Measurements from ENCODE around the gene KRTAP9-2.
"Not testable (repeated sequence)": the region's sequence is repeated elsewhere in the genome, so short reads cannot be mapped to it uniquely, and the experiment has no call there.

Gene KRTAP9-2

DNA sequence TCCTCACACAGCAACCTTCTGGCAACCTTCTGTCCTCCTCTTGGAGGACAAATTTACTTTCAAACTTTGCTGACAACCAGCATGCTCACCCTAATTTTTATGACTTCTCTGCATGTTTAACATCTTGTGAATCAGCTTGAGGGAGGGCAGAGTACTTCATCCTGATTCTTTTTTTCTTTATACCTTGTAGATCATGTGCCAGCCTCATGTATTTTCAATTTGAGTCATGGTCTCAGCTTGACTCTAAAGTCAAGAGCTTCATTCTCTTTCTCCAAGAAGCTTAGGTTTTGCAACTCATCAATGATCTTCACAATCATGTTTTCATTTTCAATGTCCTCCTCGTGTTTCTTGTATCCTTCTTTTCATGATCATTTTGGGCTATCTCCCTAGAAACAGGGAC is 45.4 kb downstream of the KRTAP9-2 start (continued):
- TF ChIP-seq ZNF626 (tag by site-specific recombination; IDR thresholded peaks at IDR 0.05) (no peak), ZNF394 (tag by site-specific recombination; IDR thresholded peaks at IDR 0.05; ENCODE audit: borderline replicate concordance) (no peak)

DNA sequence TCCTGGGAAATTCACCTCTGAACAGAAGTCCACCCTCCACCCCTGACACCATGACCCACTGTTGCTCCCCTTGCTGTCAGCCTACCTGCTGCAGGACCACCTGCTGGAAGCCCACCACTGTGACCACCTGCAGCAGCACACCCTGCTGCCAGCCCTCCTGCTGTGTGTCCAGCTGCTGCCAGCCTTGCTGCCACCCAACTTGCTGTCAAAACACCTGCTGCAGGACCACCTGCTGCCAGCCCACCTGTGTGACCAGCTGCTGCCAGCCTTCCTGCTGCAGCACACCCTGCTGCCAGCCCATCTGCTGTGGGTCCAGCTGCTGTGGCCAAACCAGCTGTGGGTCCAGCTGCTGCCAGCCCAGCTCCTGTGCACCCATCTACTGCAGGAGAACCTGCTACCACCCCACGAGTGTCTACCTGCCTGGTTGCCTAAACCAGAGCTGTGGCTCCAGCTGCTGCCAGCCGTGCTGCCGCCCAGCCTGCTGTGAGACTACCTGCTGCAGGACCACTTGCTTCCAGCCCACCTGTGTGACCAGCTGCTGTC is 49.3 kb downstream of the KRTAP9-2 start, which contains the start of gene KRTAP9-7:
Gene KRTAP9-7 (plus strand): TSS at position 51 of the 543 bp plus-strand sequence. CDS start 0 bp downstream, at position 51.
- H3K9me3 ChIP-seq (ENCODE audit: control insufficient read depth, insufficient read depth, low read depth, low read length); H3K4me3 ChIP-seq (ENCODE audit: low read depth, low read length); POLR2A ChIA-PET; H3K4me1 ChIP-seq (ENCODE audit: control insufficient read depth, insufficient read depth, low read length); H3K27ac ChIP-seq (ENCODE audit: extremely low read depth, low read depth, low read length); CTCF ChIA-PET; H3K36me3 ChIP-seq (ENCODE audit: control insufficient read depth in 2 of 2, insufficient read depth in 1 of 2, low read length in 2 of 2): not testable (repeated sequence)
- TF ChIP-seq SCRT1 (tag by site-specific recombination; IDR thresholded peaks at IDR 0.05; ENCODE audit: borderline replicate concordance) (peak; percentile 57), ZIC2 (tag by site-specific recombination; IDR thresholded peaks at IDR 0.05) (peak; percentile 31), SCRT2 (tag by site-specific recombination; IDR thresholded peaks at IDR 0.05) (0 out of 2 replicates have a peak, but pooled peaks have one; percentile 20)
